GM19468 (cell line): ENCODE measurements around the gene ME3.

ENCODE experiments used
- ATAC-seq: cut with Tn5 transposase; IDR thresholded peaks from one replicate; pipeline ENCODE4 v1.9.1; 2021; ENCODE audit warnings: mild to moderate bottlenecking, moderate library complexity, moderate number of reproducible peaks; ENCODE audit not compliant: unreplicated experiment; ENCODE audit errors: extremely low read depth

Gene ME3

DNA sequence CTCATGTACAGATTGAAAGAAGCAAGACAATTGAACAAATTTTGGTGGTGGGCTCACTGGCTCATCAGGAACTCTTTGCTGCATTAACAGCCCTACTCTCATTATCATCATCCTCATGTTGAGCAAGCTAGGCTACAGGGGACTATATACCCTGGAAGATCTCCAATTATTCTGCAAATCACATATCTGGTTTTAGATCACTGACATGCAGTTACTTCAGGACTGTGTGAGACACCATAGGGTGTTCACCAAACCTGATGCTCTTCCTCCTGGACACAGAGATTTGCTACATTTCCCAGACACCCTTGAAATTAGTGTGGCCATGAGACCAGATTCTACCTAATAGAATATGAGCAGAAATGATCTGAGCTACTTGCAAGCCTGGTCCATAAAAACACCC, 23.0 kb upstream of the ME3 start:
- ATAC-seq = no peak

GRCh38 chr11:86693518-86693917, 21.1 kb upstream of the ME3 start:
- no peak for ATAC-seq

DNA sequence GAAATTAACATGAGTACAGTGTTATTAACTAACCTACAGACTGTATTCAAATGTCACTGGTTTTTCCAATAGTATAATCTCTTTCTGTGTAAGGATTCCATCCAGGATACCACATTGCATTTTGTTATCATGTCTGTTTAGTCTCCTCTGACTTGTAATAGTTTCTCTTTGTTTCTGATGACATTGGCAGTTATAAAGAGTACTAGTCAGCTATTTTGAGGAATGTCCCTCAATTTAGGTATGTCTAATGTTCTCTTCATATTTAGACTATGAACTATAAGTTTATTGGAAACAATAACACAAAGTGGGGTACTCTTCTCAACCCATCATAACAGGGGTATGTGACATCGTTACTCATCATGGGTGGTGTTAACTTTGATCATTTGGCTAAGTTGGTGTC, 20.3 kb upstream of the ME3 start:
- no peak for ATAC-seq

- ATAC-seq = no peak
Measured at GRCh38 chr11:86692317-86692716, 19.9 kb upstream of the ME3 start.

DNA sequence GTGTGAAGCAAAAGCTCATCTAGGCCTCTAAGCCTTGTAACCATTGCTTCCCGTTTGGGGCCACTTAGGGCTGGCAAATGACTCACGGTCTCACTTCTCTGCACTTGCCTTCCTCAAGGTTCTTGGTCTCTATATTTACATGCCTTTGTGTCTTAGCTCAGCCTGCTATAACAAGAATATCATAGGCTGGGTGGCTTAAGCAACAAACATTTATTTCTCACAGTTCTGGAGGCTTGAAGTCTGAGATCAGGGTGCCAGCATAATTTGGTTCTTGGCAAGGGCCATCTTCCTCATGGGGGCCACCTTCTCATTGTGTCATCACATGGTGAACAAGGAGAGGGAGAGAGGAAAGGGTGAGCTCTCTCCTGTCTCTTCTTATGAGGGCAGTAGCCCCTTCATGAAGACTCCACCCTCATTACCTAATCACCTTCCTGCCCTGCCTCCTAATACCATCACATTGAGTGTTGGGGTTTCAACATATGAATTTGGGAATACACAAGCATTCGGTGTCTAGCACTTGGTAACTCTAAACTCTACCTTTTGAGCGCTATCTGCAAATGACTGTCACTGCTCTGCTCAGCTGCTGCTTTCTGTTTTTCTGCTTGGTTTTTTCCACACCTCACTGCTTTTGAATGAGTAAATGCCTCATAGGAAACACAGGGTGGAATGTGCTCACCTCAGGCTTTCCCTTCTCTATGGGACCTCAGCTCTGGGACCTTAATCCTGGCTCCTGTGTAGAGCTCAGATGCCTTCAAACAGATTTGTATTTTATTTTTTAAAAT, 16.2 kb upstream of the ME3 start:
- ATAC-seq = no peak

GRCh38 chr11:86687185-86687778, 14.9 kb upstream of the ME3 start:
- ATAC-seq = no peak

DNA sequence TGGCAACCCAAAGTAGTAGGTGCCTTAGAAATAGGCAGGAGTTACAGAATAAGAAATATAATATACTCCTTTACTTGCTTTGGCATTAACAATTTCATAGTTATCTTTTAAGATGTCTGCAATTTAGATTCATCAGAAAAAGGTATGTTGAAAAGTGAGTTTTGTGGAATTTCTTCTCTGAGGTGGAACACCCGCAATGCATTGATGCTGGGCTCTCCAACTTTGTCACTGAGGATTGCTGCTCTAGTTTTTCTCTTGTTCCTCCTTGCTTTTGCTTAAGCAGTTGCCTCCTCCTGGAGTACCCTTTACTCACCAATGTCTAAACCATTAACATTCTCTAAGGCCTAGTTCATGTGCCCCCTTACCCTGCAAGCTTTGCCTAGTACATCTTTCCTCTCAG, 14.1 kb upstream of the ME3 start:
- no peak for ATAC-seq

- no peak for ATAC-seq
Measured at GRCh38 chr11:86681483-86681756, 9.0 kb upstream of the ME3 start.

DNA sequence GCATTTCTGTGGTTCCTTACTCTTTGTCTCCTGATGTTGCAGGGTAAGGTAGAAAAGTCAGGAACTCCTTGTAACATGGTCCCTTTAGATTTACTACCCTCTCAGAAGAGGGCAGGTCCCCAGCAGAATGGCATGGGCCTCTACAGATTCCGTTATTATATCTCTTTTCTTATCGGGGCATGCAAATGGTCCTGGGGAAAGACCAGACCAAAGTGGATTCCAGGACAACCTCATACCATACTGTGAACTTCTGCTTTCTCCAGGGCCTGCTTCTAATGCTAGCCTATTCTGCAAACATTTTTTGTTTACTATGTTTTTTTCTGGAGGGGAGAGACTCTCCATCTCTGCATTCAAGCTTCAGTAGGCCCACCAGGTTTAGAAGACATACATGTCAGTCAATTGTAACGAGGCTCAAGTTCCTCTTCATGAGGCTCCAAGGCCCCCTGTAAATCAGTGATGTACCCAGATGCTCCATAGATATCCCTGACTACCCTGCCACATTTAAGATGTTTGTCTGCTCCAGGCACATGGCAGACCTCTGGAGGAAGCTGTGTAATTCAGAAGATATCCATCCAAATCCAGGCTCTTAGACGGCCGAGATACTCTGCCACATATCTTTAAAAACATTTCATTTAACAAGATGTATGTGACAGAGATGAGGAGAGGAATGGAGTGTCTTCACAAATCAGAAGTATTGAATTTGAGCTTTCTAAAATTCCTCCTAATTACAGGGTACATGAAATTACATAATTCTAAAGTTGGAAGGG, 8.5 kb upstream of the ME3 start:
- ATAC-seq = no peak

- ATAC-seq = no peak
Measured at GRCh38 chr11:86678823-86679222, 6.4 kb upstream of the ME3 start.

DNA sequence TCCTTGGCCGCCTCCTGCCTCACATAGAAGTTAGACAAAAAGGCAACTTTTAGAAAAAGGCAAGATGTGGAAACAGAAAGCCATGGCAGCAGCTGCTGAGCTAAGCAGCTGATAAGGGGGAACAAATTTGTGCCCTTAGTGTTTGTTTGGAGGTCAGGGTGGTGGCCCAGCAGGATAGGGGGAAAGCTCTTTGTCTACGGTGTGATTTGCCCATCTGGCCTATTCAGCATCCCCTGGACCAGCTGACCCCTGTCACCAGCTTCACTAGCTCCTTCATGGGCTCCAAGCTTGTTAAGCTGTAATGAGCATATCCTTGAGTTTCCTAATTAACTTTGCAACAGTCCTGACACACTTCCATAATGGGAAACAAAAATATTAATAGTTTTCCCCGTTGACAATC, 5.9 kb upstream of the ME3 start:
- no peak for ATAC-seq

DNA sequence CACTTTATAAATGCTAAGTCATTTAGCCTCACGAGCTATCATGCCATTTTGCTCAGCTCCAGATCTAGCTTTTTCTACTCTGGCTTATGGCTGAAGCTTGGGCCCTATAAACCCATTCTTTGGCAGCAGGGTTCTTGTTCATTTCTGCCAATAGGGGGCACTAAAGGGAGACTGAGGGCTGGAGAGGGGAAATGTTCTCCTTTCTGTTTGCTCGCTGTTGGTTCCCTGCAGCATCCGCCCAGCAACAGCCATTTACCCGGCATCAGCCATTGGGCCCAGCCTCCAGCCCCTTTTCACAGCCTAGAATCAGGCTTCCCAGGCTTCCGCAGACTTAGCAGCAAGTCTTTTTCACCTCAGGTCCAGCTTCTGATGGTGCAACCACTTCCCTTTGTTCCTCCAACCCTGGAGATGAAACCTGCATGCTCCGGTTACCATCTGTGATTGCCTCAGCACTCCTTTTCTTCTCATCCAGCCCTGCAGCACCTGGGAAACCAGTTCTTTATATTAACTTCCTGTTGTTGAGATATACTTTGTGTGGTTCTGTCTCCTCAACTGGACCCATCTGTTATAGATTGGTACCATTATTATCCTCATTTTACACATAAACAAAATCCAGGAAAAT, 4.2 kb upstream of the ME3 start:
- ATAC-seq = no peak

- no peak for ATAC-seq
Measured at GRCh38 chr11:86676010-86676409, 3.6 kb upstream of the ME3 start.

GRCh38 chr11:86675017-86675416, 2.6 kb upstream of the ME3 start:
- ATAC-seq = no peak

GRCh38 chr11:86673872-86674750, 1.7 kb upstream of the ME3 start:
- no peak for ATAC-seq

GRCh38 chr11:86673055-86673843, 833 bp upstream of the ME3 start:
- no peak for ATAC-seq

DNA sequence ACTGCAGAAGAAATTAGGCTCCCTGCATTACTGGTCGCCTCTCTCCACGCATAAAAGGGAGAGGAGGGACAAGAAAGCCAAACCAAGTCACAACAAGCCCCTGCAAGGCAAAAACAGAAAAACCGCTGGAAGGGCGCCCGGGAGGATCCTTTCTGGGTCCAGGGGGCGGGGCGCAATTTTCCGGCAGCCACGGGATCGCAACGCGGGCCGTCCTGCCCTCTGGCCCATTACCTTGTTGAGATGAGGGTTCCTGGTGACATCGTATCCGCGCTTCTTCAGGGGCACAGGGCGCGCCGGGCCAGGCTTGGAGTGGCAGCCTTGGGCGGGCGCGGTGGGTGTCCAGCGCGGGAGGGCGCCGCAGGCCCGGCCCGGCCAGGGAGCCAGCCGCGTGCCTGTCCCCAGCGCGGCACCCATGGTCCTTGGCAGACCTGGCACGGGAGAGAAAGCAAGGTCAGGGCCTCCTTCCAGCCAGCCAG, 847 bp downstream of the ME3 start:
- no peak for ATAC-seq

DNA sequence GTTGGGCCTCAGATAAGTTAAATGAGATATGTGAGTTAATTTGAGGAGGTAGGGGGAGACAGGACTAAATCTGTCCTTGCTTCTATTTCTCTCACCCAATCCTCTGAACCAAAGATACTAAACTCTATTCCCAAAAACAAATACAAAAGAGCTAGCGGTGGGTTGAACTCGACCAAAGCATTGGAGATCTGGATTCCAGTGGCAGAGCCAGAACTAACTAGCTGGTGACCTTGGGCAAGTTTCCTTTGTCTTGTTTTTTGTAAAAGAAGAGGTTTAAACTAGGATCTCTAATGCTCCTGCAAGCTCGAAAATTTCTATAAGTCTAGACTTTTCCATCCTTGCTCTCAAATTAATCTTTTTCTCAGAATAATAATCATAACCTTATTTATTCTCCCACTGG, 1.5 kb downstream of the ME3 start:
- no peak for ATAC-seq

- ATAC-seq = no peak
Measured at GRCh38 chr11:86670181-86670580, 2.2 kb downstream of the ME3 start.
